Stimulated activated CD8-positive, alpha-beta memory T cell treated with anti-CD3 and anti-CD28 coated beads, Interleukin-12 subunit alpha, Interleukin-12 subunit beta, amount 100 ng/mL, for 24 hours (primary cell): ENCODE data around the gene CAPN11.
"Not testable (repeated sequence)": the region's sequence is repeated elsewhere in the genome, so short reads cannot be mapped to it uniquely, and the experiment has no call there.

ENCODE experiments used
- DNase-seq: peaks from one replicate; pipeline ENCODE4 v3.0.0-alpha.2; 2020; ENCODE audit errors: extremely low read depth

CAPN11 gene

GRCh38 chr6:44228433-44228832, 69.8 kb downstream of the CAPN11 start:
- DNase-seq: no peak

GRCh38 chr6:44228836-44229235, 70.2 kb downstream of the CAPN11 start:
- no peak for DNase-seq

GRCh38 chr6:44229376-44230033, 70.9 kb downstream of the CAPN11 start:
- no peak for DNase-seq

GRCh38 chr6:44230034-44230675, 71.5 kb downstream of the CAPN11 start:
- no peak for DNase-seq

GRCh38 chr6:44231426-44231825, 72.8 kb downstream of the CAPN11 start:
- DNase-seq: not testable (repeated sequence)

GRCh38 chr6:44232676-44233566, 74.3 kb downstream of the CAPN11 start:
- DNase-seq: no peak

- no peak for DNase-seq
These were observed 75.0 kb downstream of the CAPN11 start for GRCh38 chr6:44233567-44234100.
